B cell (primary cell): ENCODE data around the gene MYCBPAP. TPM values are rescaled to one million over a fixed set of nuclear protein-coding genes. Genes with fewer than 3 reads are reported as not detected.

Experiments used
- ATAC-seq: fragments of 200-7000 bp; cut with Tn5 transposase; one replicate; pipeline ENCODE4 v1.10.0; 2021; ENCODE audit warnings: low read depth, mild to moderate bottlenecking, moderate number of reproducible peaks, moderate library complexity
- CTCF ChIA-PET: fragments of 350-600 bp; sonication (Branson Sonifier 250); formaldehyde crosslinking; loops from one replicate; lab custom pipeline; 2021; ENCODE audit warnings: antibody characterized with exemption, inconsistent platforms; lab: Charles Lee
- POLR2A ChIA-PET: fragments of 350-600 bp; sonication (Branson Sonifier 250); formaldehyde crosslinking; loops from one replicate; lab custom pipeline; 2021; ENCODE audit warnings: antibody characterized with exemption; lab: Charles Lee
- DNase-seq: peaks from one replicate; pipeline ENCODE4 v3.0.0; 2013
- H2AFZ ChIP-seq: 2 replicates; pipeline ENCODE4 v1.6.1; 2012; ENCODE audit warnings: mild to moderate bottlenecking, low read depth, low read length; ENCODE audit not compliant: insufficient read depth, poor library complexity, severe bottlenecking
- H3K27ac ChIP-seq, 2 donors: 1 replicate in 1 of 2; 2 replicates in 1 of 2; pipeline ENCODE4 v1.5.1; 2012 to 2013; ENCODE audit warnings: low read length in 2 of 2, mild to moderate bottlenecking in 2 of 2, moderate library complexity in 1 of 2
- H3K27me3 ChIP-seq, 4 experiments: fragments of 200-600 bp in 1 of 4; sonication (generic) in 1 of 4; replicated peaks in 1 of 4; 1 replicate in 2 of 4; 2 replicates in 2 of 4; pipeline versions ENCODE4 v1.6.1 to v1.7.0; 2013 to 2016; ENCODE audit warnings: low read length in 3 of 4, mild to moderate bottlenecking in 2 of 4, mixed read lengths in 1 of 4, moderate library complexity in 1 of 4; ENCODE audit not compliant: insufficient read depth in 4 of 4, control insufficient read depth in 3 of 4; ENCODE audit errors: control extremely low read depth in 1 of 4
- H3K36me3 ChIP-seq, 2 experiments: replicated peaks in 1 of 2; 1 replicate in 1 of 2; 2 replicates in 1 of 2; pipeline versions ENCODE4 v1.6.1 to v1.7.1; 2013; ENCODE audit warnings: low read length in 1 of 2; ENCODE audit not compliant: insufficient read depth in 2 of 2, control insufficient read depth in 1 of 2; ENCODE audit errors: control extremely low read depth in 1 of 2, extremely low read depth in 1 of 2
- H3K4me1 ChIP-seq, 2 donors: fragments of 200-600 bp in 1 of 2; sonication (generic) in 1 of 2; 1 replicate in 1 of 2; 2 replicates in 1 of 2; pipeline versions ENCODE4 v1.5.1 to v1.6.1; 2013 to 2017; ENCODE audit warnings: low read length in 2 of 2; ENCODE audit not compliant: control insufficient read depth in 2 of 2, insufficient read depth in 2 of 2
- H3K4me2 ChIP-seq: replicated peaks from 2 replicates; pipeline ENCODE3; 2012; ENCODE audit warnings: mild to moderate bottlenecking, low read depth, low read length; ENCODE audit not compliant: poor library complexity, severe bottlenecking
- H3K4me3 ChIP-seq, 5 experiments: fragments of 200-600 bp in 1 of 5; sonication (generic) in 1 of 5; 1 replicate in 3 of 5; 2 replicates in 2 of 5; pipeline versions ENCODE4 v1.5.1 to v1.7.0; 2011 to 2016; ENCODE audit warnings: low read length in 4 of 5, mild to moderate bottlenecking in 4 of 5, low read depth in 2 of 5, control low read depth in 1 of 5, moderate library complexity in 1 of 5; ENCODE audit not compliant: insufficient read depth in 1 of 5; ENCODE audit errors: control extremely low read depth in 1 of 5, extremely low read depth in 1 of 5
- H3K79me2 ChIP-seq: fragments of 200-600 bp; sonication (generic); one replicate; pipeline ENCODE4 v1.6.0; 2016; ENCODE audit warnings: low read length; ENCODE audit not compliant: control insufficient read depth, insufficient read depth
- H3K9ac ChIP-seq: fragments of 200-600 bp; sonication (generic); 2 replicates; pipeline ENCODE4 v1.6.1; 2017; ENCODE audit warnings: mild to moderate bottlenecking, low read length, moderate library complexity
- H3K9me3 ChIP-seq, 3 donors: one replicate each; pipeline versions ENCODE4 v1.6.1 to v1.7.1; 2013; ENCODE audit warnings: low read length in 2 of 3; ENCODE audit not compliant: control insufficient read depth in 2 of 3, insufficient read depth in 1 of 3; ENCODE audit errors: control extremely low read depth in 1 of 3
- H4K20me1 ChIP-seq: 2 replicates; pipeline ENCODE4 v1.6.0; 2012; ENCODE audit warnings: mild to moderate bottlenecking, low read length; ENCODE audit not compliant: insufficient read depth, control insufficient read depth, poor library complexity, severe bottlenecking
- H3K27ac Mint-ChIP-seq: one replicate; pipeline ENCODE4 v1.8.0; 2021; ENCODE audit warnings: mixed read lengths
- H3K27me3 Mint-ChIP-seq: one replicate; pipeline ENCODE4 v1.8.0; 2021; ENCODE audit warnings: mixed read lengths
- H3K4me1 Mint-ChIP-seq: one replicate; pipeline ENCODE4 v1.8.0; 2021; ENCODE audit warnings: mixed read lengths
- H3K4me3 Mint-ChIP-seq: one replicate; pipeline ENCODE4 v1.8.0; 2021; ENCODE audit warnings: mixed read lengths
- H3K9me3 Mint-ChIP-seq: one replicate; pipeline ENCODE4 v1.8.0; 2022; ENCODE audit warnings: mixed read lengths; ENCODE audit not compliant: insufficient read depth
- EZH2 ChIP-seq: IDR thresholded peaks from 2 replicates; pipeline ENCODE4 v1.6.1; 2012; ENCODE audit warnings: borderline replicate concordance, low read depth, mild to moderate bottlenecking, moderate library complexity, low read length; ENCODE audit not compliant: insufficient read depth, poor library complexity, severe bottlenecking
- WGBS: methylation state at CpG from one replicate; pipeline ENCODE4 v1.1.5; 2013; ENCODE audit warnings: missing lambda C conversion rate; ENCODE audit not compliant: insufficient coverage; 5-methylcytosine and 5-hydroxymethylcytosine counted together
- intact Hi-C: fragments of 100-400 bp; cut with micrococcal nuclease; formaldehyde crosslinking; loops from one replicate; pipeline ENCODE4 v1.10.0; 2022
- polyA plus RNA-seq: library from polyadenylated mRNA; depleted of rRNA; stranded (reverse); fragments of >200 nt; gene quantifications from 2 replicates; pipeline ENCODE4 v1.2.3, GENCODE V29; 2012
- total RNA-seq, 2 donors: library from RNA; stranded (reverse); fragments of 120-200 nt in 1 of 2; gene quantifications; 1 replicate in 1 of 2; 2 replicates in 1 of 2; pipeline versions ENCODE4 v1.2.3 to v1.2.4, GENCODE V29; 2013 to 2022
- TF ChIP-seq, protein P1 (sequence below): fragments of 200-600 bp; IDR thresholded peaks from one replicate; pipeline ENCODE4 v1.8.0; 2022; ENCODE audit warnings: antibody characterized with exemption, mild to moderate bottlenecking

Gene MYCBPAP
- total and polyA plus RNA-seq, 2 donors (not counting 1 experiment from before 2014, with no cell fraction given): 1.9 to 5.1 TPM

DNA sequence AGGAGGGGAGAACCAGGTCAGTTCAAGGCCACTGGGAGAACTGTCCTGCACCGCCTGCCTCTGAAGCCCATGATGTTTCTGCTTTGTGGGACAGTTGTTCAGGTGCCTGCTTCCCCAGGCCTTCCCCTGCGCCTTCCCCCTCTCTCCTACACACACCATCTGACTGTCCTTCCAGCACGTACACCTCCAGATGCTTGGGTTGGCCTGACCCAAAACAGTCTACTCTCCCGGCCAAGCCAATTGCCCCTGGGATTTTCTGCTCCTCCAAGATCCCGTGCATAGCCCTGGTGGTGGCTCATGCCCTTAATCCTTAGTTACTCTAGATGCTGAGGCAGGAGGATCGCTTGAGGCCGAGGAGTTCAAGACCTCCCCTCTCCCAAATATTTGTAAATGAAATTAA, 30.3 kb upstream of the MYCBPAP start:
- 98% methylated on average over 4 of the region's 7 CpGs for WGBS
- peak overlapping the region; percentile 84 for H3K9ac ChIP-seq
- peak overlapping the region in 4 of 5 experiments; percentile 20 to 93 (median 92) for H3K4me3 ChIP-seq
- ChIA-PET CTCF (interaction anchor here (1.6 to 2.4 kb wide), 3 partner anchors 10 to 116 kb away, joined by 3 to 45 read pairs (median 34); partner anchors contain the start of gene LRRC59), POLR2A (interaction anchor here (2.0 kb wide), 1 partner anchor 80 kb away, joined by 9 read pairs; the partner anchor contains the start of gene LRRC59)
- peaks cover 0 to 7% (median 0%) of the 10 kb centered on the region in 4 experiments for H3K27me3 ChIP-seq
- peak overlapping the region; percentile 91 for H2AFZ ChIP-seq
- H3K4me1 ChIP-seq: peaks cover 13 to 22% of the 10 kb centered on the region in 2 donors
- peaks cover 26% of the 10 kb centered on the region for H3K4me1 Mint-ChIP-seq
- no peak for DNase-seq
- H4K20me1 ChIP-seq: peaks cover 8% of the 10 kb centered on the region
- intact Hi-C loops: loop anchor here (1.0 to 5.0 kb wide), 8 partner anchors 23 to 229 kb away; partner anchors contain the start of genes ACSF2, ANKRD40, EME1 and LRRC59
- H3K27ac ChIP-seq: peak overlapping the region; percentile 65 to 86
- H3K27ac Mint-ChIP-seq: peak overlapping the region; percentile 91
- no peaks in the 10 kb centered on the region for H3K9me3 ChIP-seq
- H3K27me3 Mint-ChIP-seq: peaks cover 3% of the 10 kb centered on the region
- no peak for TF ChIP-seq EZH2
- TF ChIP-seq, protein P1, sequence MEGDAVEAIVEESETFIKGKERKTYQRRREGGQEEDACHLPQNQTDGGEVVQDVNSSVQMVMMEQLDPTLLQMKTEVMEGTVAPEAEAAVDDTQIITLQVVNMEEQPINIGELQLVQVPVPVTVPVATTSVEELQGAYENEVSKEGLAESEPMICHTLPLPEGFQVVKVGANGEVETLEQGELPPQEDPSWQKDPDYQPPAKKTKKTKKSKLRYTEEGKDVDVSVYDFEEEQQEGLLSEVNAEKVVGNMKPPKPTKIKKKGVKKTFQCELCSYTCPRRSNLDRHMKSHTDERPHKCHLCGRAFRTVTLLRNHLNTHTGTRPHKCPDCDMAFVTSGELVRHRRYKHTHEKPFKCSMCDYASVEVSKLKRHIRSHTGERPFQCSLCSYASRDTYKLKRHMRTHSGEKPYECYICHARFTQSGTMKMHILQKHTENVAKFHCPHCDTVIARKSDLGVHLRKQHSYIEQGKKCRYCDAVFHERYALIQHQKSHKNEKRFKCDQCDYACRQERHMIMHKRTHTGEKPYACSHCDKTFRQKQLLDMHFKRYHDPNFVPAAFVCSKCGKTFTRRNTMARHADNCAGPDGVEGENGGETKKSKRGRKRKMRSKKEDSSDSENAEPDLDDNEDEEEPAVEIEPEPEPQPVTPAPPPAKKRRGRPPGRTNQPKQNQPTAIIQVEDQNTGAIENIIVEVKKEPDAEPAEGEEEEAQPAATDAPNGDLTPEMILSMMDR: no peak
- H3K4me3 Mint-ChIP-seq: peak overlapping the region; percentile 92
- no peaks in the 10 kb centered on the region for H3K9me3 Mint-ChIP-seq
- no peaks in the 10 kb centered on the region for H3K79me2 ChIP-seq
- no peak for ATAC-seq
- H3K36me3 ChIP-seq: peaks cover 0 to 17% of the 10 kb centered on the region in 2 experiments
- peak overlapping the region; percentile 87 for H3K4me2 ChIP-seq
